HG02852 (cell line): ENCODE results near the gene A2M.

Source experiments
- ATAC-seq: cut with Tn5 transposase; IDR thresholded peaks from one replicate; pipeline ENCODE4 v1.9.1; 2021; ENCODE audit warnings: mild to moderate bottlenecking, moderate library complexity; ENCODE audit not compliant: unreplicated experiment

Gene A2M

GRCh38 chr12:9074484-9075137 lies 41.1 kb downstream of the A2M start:
- ATAC-seq: no peak

GRCh38 chr12:9073076-9073475 lies 42.6 kb downstream of the A2M start:
- ATAC-seq: no peak

GRCh38 chr12:9072481-9073038 lies 43.2 kb downstream of the A2M start:
- no peak for ATAC-seq

- ATAC-seq: no peak
Observed at GRCh38 chr12:9071969-9072368, 43.8 kb downstream of the A2M start.

- ATAC-seq: no peak
Observed at GRCh38 chr12:9071518-9071917, 44.2 kb downstream of the A2M start.

- no peak for ATAC-seq
Observed at GRCh38 chr12:9070351-9070750, 45.4 kb downstream of the A2M start.

- ATAC-seq: no peak
Observed at GRCh38 chr12:9068600-9068999, 47.1 kb downstream of the A2M start.

GRCh38 chr12:9068086-9068485 lies 47.6 kb downstream of the A2M start:
- ATAC-seq: no peak

- ATAC-seq: no peak
Observed at GRCh38 chr12:9066755-9067423, 48.8 kb downstream of the A2M start.

GRCh38 chr12:9066183-9066623 lies 49.5 kb downstream of the A2M start:
- ATAC-seq: no peak

- no peak for ATAC-seq
Observed at GRCh38 chr12:9065607-9065856, 50.2 kb downstream of the A2M start.

- no peak for ATAC-seq
Observed at GRCh38 chr12:9064815-9065606, 50.7 kb downstream of the A2M start.

- ATAC-seq: no peak
Observed at GRCh38 chr12:9064201-9064814, 51.4 kb downstream of the A2M start.

- no peak for ATAC-seq
Observed at GRCh38 chr12:9052610-9053009, 63.1 kb downstream of the A2M start.

GRCh38 chr12:9051158-9051550 lies 64.6 kb downstream of the A2M start:
- ATAC-seq: no peak

GRCh38 chr12:9050521-9051157 lies 65.1 kb downstream of the A2M start:
- no peak for ATAC-seq

GRCh38 chr12:9049520-9050133 lies 66.1 kb downstream of the A2M start:
- no peak for ATAC-seq

GRCh38 chr12:9048930-9049329 lies 66.8 kb downstream of the A2M start:
- no peak for ATAC-seq

GRCh38 chr12:9047105-9047504 lies 68.6 kb downstream of the A2M start:
- ATAC-seq: no peak

- ATAC-seq: no peak
Observed at GRCh38 chr12:9043766-9044165, 72.0 kb downstream of the A2M start.

- no peak for ATAC-seq
Observed at GRCh38 chr12:9041321-9041720, 74.4 kb downstream of the A2M start.
